Measurements from ENCODE around the gene CNKSR1.

DNA sequence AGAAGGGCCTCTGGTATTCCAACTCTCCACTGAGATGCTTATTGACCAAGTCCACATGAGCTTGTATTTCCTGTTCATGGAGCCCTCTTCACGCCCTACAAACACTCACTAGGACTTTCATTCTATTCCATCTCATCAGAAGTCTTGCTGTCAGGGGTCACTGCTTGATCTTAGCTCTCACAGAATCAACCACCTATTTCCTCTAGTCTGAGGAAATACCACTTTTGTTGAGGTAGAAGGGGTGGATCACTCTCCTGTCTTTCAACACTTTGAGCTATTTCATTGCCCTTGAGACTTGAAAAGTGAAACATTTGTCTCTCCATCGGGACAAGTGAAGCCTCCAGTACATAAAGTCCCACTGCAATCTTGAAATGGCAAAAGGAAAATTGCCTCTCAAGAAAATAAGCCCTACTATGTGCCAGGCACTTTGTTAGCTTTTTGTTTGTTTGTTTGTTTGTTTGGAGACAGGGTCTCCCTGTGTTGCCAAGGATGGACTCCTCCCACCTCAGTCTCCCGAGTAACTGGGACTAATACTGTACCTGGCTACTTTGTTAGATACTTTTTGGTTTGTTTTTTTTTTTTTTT, 38.2 kb upstream of the CNKSR1 start:
- TF ChIP-seq, protein P1, sequence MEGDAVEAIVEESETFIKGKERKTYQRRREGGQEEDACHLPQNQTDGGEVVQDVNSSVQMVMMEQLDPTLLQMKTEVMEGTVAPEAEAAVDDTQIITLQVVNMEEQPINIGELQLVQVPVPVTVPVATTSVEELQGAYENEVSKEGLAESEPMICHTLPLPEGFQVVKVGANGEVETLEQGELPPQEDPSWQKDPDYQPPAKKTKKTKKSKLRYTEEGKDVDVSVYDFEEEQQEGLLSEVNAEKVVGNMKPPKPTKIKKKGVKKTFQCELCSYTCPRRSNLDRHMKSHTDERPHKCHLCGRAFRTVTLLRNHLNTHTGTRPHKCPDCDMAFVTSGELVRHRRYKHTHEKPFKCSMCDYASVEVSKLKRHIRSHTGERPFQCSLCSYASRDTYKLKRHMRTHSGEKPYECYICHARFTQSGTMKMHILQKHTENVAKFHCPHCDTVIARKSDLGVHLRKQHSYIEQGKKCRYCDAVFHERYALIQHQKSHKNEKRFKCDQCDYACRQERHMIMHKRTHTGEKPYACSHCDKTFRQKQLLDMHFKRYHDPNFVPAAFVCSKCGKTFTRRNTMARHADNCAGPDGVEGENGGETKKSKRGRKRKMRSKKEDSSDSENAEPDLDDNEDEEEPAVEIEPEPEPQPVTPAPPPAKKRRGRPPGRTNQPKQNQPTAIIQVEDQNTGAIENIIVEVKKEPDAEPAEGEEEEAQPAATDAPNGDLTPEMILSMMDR (conservative IDR thresholded peaks at IDR 0.05 in 1 of 2, IDR thresholded peaks at IDR 0.05 in 1 of 2; ENCODE audit: low read depth in 1 of 2, low read length in 2 of 2) = no peak
- TF ChIP-seq EZH2 (IDR thresholded peaks at IDR 0.05; ENCODE audit: low read length, missing control alignments) = no peak

Data from fibroblast of lung (primary cell).